HFFc6 (cell line): ENCODE measurements around the gene ZNF573. TPM values are rescaled to one million over a fixed set of nuclear protein-coding genes. Genes with fewer than 3 reads are reported as not detected.
"Not testable (repeated sequence)": the region's sequence is repeated elsewhere in the genome, so short reads cannot be mapped to it uniquely, and the experiment has no call there.

Source experiments
- DNase-seq: peaks from one replicate; pipeline ENCODE4 v3.0.0-alpha.2; 2018
- H3K27ac Mint-ChIP-seq: 2 replicates; pipeline ENCODE4 v1.8.0; 2020; ENCODE audit warnings: mild to moderate bottlenecking, mixed read lengths
- H3K27me3 Mint-ChIP-seq: 2 replicates; pipeline ENCODE4 v1.8.0; 2021; ENCODE audit warnings: mild to moderate bottlenecking, moderate library complexity, mixed read lengths; ENCODE audit not compliant: insufficient read depth
- H3K36me3 Mint-ChIP-seq: 2 replicates; pipeline ENCODE4 v1.8.0; 2021; ENCODE audit warnings: low read depth, mixed read lengths
- H3K4me1 Mint-ChIP-seq: 2 replicates; pipeline ENCODE4 v1.8.0; 2020; ENCODE audit warnings: low read depth, mixed read lengths
- H3K4me3 Mint-ChIP-seq: 2 replicates; pipeline ENCODE4 v1.8.0; 2020; ENCODE audit warnings: mild to moderate bottlenecking, moderate library complexity, mixed read lengths
- H3K9me3 Mint-ChIP-seq: 2 replicates; pipeline ENCODE4 v1.8.0; 2020; ENCODE audit warnings: mild to moderate bottlenecking, mixed read lengths
- CTCF ChIP-seq: fragments of 200-600 bp; sonication (generic); IDR thresholded peaks from 2 replicates; pipeline ENCODE4 v1.5.0; 2021; ENCODE audit warnings: antibody characterized with exemption, mild to moderate bottlenecking
- long read RNA-seq: library from polyadenylated mRNA; unstranded; transcript quantifications from one replicate; pipeline ENCODE4 v2.0.0, GENCODE V29; 2019
- total RNA-seq, 6 experiments: library from RNA; stranded (reverse); fragmentation: NEBNext Ultra II Directional; extraction: Animal tissue kit (Norgen Biotek cat#: 25700); gene quantifications; 2 replicates in 1 of 6; 3 replicates in 5 of 6; pipeline ENCODE4 v1.2.3, GENCODE V29; 2021

ZNF573 gene
- total RNA-seq = 1 to 10 TPM; 4.9 to 8.4 (median 6.4) TPM
- long read RNA-seq, partial matches to known transcripts = 0 of 6 reads
- long read RNA-seq, other reads (novel, unspliced or antisense) = 3 of 6 reads

- H3K27ac Mint-ChIP-seq = peak within 1 kb of the TSS; percentile 98
- H3K9me3 Mint-ChIP-seq = peaks cover 28% of the 10 kb centered on the region
- peak; percentile 41 for TF ChIP-seq CTCF
- H3K4me1 Mint-ChIP-seq = peaks cover 21% of the 10 kb centered on the region
- no peaks in the 10 kb centered on the region for H3K27me3 Mint-ChIP-seq
- peaks cover 42% of the 10 kb centered on the region for H3K36me3 Mint-ChIP-seq
- peak; percentile 84 for DNase-seq
- H3K4me3 Mint-ChIP-seq = peak within 1 kb of the TSS; percentile 98
Observed at GRCh38 chr19:37779127-37780005, at the start of gene ZNF573. Gene ZNF573, minus strand, starts transcription at chr19:37779586. Its CDS starts 5,857 bp downstream, at chr19:37773729.

- Mint-ChIP-seq H3K4me1 (no peaks in the 10 kb centered on the region), H3K9me3 (peaks cover 59% of the 10 kb centered on the region), H3K27me3 (no peaks in the 10 kb centered on the region; the same call in 1 of the 2 replicates), H3K27ac (no peak overlapping the region), H3K36me3 (peaks cover 11% of the 10 kb centered on the region; the same call in 1 of the 2 replicates), H3K4me3 (no peak overlapping the region)
- DNase-seq = no peak
- no peak for TF ChIP-seq CTCF
Observed at GRCh38 chr19:37817180-37817981, 38.0 kb upstream of the ZNF573 start.

DNA sequence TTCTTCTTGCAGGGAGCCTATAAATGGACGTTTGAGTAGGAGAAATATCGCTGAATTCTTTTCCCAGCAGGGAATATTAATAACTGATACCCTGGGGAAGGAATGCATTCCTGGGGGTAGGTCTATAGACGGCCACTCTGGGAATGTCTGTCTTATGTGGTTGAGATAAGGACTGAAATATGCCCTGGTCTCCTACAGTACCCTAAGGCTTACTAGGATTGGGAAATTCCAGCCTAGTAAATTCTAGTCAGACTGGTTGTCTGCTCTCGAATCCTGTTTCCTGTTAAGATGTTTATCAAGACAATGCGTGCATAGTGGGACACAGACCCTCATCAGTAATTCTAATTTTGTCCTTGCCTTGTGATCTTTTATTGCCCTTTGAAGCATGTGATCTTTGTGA is 36.2 kb upstream of the ZNF573 start:
- H3K9me3 Mint-ChIP-seq = peaks cover 68% of the 10 kb centered on the region
- DNase-seq, H3K4me1 Mint-ChIP-seq, H3K27ac Mint-ChIP-seq, H3K27me3 Mint-ChIP-seq, H3K4me3 Mint-ChIP-seq: not testable (repeated sequence)
- peaks cover 11% of the 10 kb centered on the region; the same call in 1 of the 2 replicates for H3K36me3 Mint-ChIP-seq

DNA sequence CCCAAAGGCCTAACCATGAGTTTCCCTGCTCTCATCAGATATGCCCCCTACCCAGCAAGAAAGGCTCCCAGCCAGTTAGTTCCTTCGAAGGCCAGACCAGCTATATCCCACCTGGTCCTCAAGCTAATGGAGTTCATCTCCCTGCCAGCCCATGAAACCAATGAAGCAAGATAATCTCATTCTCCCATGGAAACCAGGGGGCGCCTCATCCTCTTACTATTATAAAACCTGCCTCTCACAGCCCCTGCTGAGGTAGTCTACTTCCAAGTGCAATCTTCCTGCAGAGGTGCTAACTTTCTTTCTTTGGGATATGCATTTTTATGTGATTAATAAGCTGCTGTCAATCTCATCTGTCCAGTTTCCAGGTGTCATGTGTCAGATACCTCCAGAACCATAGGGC is 34.0 kb upstream of the ZNF573 start:
- Mint-ChIP-seq H3K27me3 (no peaks in the 10 kb centered on the region; the same call in 1 of the 2 replicates), H3K27ac (no peak overlapping the region), H3K4me3 (no peak overlapping the region), H3K4me1 (no peaks in the 10 kb centered on the region), H3K36me3 (peaks cover 11% of the 10 kb centered on the region; the same call in 1 of the 2 replicates), H3K9me3 (peaks cover 60% of the 10 kb centered on the region)
- no peak for DNase-seq
- no peak for TF ChIP-seq CTCF

DNA sequence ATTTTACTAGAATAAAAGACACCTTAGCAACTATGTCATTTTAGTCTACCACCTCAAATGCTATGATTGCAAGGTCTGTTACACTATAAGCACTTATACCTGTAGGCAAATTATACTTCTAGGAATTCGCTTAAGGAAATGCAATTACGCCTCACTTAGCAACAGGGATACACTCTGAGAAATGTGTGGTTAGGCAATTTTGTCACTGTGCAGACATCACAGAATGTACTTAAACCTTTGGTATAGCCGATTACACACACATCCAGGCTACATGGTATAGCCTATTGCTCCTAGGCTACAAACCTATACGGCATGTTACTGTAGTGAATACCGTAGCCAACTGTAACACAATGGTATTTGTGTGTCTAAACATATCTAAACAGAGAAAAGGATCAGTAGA is 30.0 kb upstream of the ZNF573 start:
- no peak for DNase-seq
- H3K27me3 Mint-ChIP-seq = peaks cover 1% of the 10 kb centered on the region; the same call in 1 of the 2 replicates
- H3K27ac Mint-ChIP-seq = no peak overlapping the region
- no peak overlapping the region for H3K4me3 Mint-ChIP-seq
- H3K4me1 Mint-ChIP-seq = no peaks in the 10 kb centered on the region
- H3K9me3 Mint-ChIP-seq = peaks cover 66% of the 10 kb centered on the region
- no peak for TF ChIP-seq CTCF
- peaks cover 12% of the 10 kb centered on the region for H3K36me3 Mint-ChIP-seq
